Stimulated activated CD8-positive, alpha-beta memory T cell treated with anti-CD3 and anti-CD28 coated beads, Interleukin-4, amount 100 ng/mL, for 4 hours (primary cell): ENCODE measurements around the gene IL6R.
"Not testable (repeated sequence)": the region's sequence is repeated elsewhere in the genome, so short reads cannot be mapped to it uniquely, and the experiment has no call there.

Source experiments
- DNase-seq, 2 donors: peaks; one replicate each; pipeline ENCODE4 v3.0.0-alpha.2; 2020; ENCODE audit warnings: low read depth in 2 of 2, low spot score in 1 of 2

Gene IL6R

DNA sequence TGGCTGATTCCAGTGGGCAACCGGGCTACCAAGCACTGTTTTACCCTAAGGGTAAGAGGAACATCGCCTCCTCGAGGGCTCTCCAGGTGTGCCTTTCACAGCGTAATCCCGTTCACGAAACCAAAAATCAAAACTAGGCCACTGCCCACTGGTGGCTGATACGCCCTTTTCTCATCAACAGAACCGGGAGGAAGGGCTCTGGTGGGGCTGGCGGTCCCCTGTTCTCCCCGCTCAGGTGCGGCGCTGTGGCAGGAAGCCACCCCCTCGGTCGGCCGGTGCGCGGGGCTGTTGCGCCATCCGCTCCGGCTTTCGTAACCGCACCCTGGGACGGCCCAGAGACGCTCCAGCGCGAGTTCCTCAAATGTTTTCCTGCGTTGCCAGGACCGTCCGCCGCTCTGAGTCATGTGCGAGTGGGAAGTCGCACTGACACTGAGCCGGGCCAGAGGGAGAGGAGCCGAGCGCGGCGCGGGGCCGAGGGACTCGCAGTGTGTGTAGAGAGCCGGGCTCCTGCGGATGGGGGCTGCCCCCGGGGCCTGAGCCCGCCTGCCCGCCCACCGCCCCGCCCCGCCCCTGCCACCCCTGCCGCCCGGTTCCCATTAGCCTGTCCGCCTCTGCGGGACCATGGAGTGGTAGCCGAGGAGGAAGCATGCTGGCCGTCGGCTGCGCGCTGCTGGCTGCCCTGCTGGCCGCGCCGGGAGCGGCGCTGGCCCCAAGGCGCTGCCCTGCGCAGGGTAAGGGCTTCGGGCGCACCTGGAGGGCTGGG, at the start of gene IL6R:
Gene IL6R, plus strand, starts transcription at position 360 of the 763 bp plus-strand sequence. Its CDS starts 287 bp downstream, at position 647.
- peak; percentile 30 to 39 for DNase-seq

DNA sequence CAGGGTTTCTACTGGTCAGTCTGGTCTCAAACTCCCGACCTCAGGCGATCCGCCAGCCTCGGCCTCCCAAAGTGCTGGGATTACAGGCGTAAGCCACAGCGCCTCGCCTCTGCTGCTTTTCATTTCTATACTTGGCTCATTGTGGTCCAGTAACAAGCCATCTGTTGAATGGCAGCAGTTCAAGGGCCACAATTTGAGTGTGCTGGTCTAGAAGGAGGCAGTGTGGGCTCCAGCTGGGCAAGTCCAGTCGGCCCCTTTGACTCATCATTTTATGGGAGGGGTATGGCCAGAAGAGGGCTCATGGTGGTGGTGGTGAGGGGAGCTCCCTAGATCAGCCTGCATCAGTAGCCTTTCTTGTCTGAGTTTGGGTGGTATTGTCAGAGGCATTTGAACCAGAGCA, 46.6 kb upstream of the IL6R start:
- DNase-seq, result no peak

DNA sequence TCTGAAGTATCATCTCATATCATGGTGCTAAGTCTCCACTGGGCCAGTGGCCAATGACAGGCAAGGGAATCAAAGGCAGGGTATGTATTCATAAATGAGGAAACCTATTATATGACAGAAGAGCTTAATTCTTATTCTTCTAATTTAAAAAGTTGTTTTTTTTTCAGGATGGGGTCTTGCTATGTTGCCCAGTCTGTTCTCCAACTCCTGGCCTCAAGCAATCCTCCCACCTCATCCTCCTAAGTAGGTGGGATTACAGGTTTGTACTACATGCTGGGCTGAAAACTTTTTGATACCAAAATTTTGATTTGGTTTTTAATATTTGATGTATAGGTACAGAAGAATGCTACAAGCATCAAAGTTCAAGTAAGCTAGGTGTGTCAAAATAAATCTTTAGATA, 44.9 kb upstream of the IL6R start:
- DNase-seq, result no peak

DNA sequence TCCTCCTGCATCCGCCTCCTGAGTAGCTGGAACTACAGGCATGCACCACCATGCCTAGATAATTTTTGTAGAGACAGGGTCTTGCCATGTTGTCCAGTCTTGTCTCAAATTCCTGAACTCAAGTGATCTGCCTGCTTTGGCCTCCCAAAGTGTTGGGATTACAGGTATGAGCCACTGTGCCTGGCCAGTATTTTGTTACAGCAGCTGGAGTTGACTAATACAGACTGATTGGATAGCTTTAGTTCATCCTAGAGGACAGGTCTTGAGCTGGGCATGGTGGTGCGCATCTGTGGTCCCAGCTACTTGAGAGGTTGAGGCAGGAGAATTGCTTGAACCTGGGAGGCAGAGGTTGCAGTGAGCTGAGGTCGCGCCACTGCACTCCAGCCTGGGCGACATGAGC, 44.3 kb upstream of the IL6R start:
- DNase-seq, result not testable (repeated sequence)

DNA sequence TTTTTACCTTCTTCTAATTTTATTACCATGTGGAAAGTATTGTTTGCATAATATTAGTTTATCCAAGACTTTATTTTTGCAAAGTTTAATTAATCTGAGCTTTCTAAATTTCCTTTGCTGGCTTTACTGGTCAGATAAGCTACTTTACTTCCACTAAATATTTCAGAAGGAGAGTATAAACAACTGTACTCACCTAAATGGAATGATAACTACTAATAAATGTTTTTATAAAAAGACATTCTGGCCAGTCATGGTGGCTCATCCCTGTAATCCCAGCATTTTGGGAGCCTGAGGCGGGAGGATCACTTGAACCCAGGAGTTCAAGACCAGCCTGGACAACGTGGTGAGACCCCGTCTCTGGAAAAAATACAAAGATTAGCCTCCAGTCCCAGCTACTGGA, 43.8 kb upstream of the IL6R start:
- no peak for DNase-seq

DNA sequence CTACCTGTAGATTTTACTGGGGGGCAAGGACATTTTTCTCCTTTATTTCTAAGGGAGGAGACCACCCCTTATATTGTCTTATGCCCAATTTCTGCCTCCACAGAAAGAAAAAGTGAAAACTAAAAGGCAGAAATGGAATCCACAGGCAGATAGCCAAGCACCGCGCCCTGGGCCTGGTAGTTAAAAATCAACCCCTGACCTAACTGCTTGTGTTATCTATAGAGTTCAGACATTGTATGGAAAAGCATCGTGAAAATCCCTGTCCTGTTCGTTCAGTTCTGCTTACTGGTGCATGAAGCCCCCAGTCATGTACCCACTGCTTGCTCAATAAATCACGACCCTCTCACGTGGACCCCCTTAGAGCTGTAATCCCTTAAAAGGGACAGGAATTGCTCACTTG, 33.7 kb upstream of the IL6R start:
- no peak for DNase-seq

DNA sequence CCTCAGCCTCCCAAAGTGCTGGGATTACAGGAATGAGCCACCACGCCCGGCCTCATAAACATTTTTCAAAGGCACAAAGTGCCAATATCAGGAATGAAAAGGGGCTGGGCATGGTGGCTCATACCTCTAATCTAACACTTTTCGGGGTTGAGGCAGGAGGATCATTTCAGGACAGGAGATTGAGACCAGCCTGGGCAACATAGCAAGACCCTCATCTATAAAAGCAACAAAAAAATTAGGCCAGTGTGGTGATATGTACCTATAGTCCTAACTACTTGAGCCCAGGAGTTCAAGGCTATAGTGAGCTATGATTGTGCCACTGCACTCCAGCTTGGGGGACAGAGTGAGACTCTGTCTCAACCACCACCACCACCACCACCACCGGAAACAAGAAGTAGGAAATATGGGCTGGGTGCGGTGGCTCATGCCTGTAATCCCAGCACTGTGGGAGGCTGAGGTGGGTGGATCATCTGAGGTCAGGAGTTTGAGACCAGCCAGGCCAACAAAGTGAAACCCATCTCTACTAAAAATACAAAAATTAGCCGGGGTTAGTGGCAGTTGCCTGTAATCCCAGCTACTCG, 31.3 kb upstream of the IL6R start:
- not testable (repeated sequence) for DNase-seq

DNA sequence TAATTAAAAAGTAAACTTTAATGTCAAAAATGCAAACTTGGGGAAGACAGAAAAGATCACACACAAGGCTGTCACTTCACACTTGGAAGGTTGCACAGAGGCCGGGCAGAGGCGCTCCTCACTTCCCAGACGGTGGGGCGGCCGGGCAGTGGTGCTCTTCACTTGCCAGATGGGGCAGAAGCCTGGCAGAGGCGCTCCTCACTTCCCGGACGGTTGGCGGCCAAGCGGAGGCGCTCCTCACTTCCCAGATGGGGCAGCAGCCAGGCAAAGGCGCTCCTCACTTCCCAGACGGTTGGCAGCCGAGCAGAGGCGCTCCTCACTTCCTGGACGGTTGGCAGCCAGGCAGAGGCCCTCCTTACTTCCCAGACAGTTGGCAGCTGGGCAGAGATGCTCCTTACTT, 25.8 kb upstream of the IL6R start:
- no peak for DNase-seq

DNA sequence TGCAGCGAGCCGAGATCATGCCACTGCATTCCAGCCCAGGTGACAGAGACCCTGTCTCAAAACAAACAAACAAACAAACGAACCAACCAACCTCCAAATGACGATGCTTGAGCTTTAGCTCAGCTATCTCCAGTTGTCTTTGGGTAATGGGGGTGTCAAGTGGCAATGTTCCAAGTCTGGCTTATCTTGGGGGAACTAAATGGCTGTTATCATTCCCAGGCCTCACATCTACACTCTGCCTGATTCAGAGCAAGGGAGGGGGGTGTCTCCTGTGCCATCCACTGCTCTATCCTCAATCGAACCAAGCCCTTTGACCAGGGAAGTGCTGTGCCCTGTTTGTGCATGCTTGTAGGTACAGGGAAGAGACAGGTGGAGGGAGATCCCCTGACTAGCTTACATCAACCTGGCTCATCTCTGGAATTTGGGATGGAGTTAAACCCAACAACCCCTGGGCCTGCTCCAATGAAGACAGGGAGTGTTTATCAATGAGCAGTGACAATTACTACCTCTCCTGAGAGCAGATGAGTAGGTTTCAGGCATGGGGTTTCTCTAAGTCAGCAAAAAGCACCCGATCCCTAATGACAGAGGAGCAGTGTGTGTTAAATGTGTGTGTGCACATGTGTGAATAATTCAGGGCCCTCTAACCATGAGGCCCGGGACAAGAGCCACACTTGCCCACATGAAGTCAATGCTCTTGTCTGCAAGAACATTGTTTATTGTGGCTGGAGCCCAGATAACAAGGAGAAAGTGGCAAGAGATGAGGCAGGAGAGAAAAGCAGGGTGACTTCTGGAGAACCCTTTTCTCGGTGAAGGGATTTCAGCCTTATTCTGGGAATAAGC, 20.3 kb upstream of the IL6R start:
- no peak for DNase-seq

DNA sequence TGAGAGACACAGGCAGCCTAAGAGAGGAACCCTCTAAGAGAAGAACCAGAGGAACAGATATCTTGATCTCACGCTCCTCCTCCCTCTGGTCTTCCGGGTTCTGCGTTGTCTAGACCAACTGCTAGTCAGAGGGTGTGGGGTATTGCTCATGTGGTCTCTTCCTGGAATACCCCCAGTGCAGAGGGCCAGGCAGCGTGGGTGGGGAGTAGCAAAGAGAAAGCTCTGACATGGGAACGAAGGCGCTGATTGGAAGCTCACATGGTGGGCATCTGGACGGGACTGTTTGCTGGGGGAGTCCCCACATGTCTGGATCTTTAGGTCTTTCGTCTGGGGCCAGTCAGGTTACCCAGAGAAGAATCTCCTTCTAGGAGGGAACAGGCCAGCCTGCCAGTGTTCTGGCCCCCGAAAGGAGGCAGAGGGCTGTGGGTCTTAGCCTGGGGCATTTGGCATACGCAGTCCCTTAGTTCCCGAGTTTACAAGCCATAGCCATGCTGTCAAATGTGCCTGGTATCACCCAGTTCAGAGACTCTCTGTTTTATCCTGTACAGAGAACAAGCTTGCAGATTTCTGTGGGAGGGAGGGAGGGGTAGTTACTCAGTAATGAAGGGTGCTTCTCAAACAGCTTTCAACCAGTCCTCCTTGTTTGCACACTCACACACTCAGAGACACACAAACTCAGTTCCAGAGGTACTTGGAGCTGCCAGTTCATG, 18.3 kb upstream of the IL6R start:
- peak; percentile 69 to 77 for DNase-seq

DNA sequence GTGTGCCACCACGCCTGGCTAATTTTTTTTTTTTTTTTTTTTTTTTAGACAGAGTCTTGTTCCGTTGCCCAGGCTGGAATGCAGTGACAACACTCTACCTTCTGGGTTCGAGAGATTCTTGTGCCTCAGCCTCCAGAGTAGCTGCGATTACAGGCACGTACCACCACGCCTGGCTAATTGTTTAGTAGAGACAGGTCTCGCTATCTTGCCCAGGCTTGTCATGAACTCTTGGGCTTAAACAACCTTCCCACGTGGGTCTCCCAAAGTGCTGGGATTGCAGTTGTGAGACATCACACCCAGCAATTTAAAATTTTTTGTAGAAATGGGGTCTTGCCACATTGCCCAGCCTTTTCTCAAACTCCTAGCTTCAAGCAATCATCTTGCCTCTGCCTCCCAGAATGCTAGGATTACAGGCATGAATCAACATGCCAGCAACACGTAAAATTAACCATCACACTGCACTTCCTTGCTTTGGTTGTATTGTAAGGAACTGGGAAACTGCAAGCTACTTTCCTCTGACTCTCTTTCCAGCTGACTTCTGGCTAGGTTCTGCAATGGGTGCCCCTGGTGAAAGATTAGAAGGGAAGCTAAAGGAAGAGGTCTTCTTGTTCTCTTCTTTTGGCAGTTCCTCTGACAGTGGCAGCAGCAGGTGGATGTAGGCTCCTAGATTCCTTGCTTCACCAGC, 13.9 kb upstream of the IL6R start:
- no peak for DNase-seq

DNA sequence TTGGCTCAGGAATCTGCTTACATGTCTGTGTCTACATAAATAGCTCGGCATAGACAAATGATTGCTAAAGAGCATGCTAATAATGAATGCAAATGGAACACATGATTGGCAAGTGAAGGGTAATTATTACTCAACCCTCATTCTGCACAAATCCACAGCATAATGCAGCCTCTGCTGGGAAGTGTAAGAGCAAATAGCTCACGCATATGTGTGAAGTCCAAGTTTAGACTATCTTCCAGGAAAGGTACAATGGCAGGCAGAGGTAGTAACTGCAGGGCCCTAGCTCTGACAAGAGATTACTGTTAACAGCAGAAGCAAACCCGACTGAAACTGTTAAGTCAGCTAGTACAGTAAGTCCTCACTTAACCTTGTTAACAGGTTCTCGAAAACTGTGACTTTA, 7.0 kb upstream of the IL6R start:
- no peak for DNase-seq

DNA sequence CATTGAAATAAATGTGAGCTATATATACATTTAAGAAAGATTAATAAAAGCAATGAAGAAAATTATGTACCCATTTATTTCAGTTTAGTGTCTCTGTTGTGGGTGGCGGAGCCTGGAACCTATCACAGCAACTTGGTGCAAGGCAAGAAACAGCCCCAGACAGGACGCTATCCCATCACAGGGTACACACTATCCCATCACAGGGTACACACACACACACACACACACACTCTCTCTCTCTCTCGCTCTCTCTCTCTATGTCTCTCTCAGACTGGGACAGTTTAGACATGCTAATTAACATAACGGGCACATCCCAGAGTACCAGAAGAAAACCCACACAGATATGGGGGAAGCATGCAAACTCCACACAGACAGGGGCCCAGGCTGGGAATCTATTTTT, 6.5 kb upstream of the IL6R start:
- no peak for DNase-seq

DNA sequence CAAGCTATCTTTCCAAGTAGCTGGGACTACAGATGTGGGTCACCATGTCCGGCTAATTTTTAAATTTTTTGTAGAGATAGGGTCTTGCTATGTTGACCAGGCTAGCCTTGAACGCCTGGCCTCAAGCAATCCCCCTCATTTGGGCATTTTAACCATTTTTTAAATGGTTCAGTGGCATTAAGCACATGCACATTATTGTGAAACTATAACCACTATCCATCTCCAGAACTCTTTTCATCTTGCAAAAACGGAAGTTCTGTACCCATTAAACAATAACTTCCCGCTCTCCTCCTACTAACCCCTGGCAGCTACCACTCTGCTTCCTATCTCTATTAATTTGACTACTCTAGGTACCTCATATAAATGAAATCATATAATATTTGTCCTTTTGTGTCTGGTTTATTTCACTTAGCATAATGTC, 4.8 kb upstream of the IL6R start:
- no peak for DNase-seq

DNA sequence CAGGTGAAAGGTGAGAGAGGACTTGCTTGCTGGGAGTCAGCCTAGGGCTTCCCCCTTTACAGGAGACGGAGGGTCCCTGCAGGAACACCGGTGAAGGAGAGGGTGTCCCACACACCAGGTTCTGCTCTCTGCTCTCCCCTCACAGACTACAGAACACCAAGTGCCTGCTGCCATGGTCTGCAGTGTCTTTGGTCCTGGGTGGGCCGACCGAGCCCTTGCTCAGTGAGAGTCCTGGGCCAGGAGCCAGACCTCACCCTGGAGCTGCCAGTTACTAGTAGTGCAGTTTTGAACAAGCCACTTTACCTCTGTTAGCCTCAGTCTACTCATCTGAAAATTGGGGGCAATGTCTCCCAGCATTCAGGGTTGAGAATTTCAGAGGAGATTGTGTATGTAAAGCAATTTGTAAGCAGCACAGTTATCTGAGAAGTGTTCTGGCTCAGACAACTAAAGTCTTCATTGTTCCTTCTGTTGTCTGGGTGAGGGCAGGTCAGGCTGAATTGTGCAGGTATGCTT, 2.7 kb upstream of the IL6R start:
- DNase-seq, result no peak

DNA sequence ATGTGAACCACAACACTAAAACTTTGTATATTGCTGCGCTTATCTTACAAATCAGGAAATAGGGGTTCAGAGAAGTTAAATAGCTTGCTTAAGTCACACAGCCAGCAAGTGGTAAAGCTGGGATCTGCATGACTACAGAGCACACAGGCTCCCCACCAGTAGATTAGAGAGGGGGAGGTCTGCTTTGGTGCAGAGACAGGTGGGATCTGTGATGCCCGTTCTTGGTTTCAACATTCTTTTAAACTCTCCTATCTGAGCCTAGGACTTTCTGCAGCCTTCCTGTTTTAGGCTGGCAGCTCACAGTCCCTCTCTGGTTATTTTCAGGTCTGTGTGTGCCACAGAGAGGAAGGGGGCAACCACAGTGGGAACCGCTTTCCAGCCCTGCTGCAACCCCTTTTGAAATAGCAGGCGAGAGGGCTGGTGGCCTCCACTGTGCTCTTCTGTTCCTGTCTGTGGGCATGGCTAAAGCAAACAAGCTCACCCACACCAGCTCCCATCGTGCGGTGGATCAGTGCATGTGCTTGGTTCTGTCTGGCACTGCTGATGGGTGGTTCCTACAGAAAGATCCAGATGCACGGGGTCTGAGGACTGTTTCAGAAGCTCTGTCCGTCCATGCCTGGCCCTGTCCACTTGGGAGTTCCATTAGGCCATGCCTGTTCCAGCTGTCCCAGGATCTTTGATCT, 1.7 kb upstream of the IL6R start:
- no peak for DNase-seq

DNA sequence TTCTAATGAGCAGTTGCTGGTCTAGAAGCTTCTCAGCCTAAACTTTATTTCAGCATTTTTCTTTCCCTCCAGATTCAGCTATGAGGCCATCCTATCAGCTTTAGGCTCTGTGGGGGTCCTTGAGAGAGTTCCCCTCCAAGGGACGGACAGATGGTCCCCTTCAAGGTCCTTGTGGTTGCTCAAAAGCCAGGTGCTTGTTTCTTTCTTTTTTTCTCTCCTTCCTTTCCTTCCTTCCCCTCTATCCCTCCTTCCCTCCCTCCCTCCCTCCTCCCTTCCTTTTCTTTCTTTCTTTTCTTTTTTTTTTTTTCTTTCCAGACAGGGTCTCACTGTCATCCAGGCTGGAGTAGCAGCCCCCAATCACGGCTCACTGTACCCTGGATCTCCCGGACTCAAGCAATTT, 1.2 kb upstream of the IL6R start:
- no peak for DNase-seq

DNA sequence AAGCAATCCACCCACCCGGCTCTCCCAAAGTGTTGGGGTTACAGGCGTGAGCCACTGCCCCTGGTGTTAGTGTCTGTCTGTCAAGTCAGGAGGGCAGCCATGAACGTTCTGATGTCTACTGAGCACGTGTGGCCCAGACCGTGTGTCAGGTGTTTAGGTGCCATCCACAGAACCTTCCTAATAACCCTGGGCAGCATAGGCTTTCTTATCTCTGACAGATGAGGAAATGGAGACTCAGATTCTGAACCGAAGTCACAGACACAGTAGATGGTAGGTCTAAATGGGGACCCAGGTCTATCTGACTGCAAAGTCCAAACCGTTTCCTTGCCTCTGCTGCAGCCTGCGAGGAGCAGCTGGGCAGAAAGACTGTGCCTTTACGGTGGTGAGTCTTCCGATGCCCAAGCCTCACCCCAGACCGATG, 622 bp upstream of the IL6R start:
- no peak for DNase-seq

DNA sequence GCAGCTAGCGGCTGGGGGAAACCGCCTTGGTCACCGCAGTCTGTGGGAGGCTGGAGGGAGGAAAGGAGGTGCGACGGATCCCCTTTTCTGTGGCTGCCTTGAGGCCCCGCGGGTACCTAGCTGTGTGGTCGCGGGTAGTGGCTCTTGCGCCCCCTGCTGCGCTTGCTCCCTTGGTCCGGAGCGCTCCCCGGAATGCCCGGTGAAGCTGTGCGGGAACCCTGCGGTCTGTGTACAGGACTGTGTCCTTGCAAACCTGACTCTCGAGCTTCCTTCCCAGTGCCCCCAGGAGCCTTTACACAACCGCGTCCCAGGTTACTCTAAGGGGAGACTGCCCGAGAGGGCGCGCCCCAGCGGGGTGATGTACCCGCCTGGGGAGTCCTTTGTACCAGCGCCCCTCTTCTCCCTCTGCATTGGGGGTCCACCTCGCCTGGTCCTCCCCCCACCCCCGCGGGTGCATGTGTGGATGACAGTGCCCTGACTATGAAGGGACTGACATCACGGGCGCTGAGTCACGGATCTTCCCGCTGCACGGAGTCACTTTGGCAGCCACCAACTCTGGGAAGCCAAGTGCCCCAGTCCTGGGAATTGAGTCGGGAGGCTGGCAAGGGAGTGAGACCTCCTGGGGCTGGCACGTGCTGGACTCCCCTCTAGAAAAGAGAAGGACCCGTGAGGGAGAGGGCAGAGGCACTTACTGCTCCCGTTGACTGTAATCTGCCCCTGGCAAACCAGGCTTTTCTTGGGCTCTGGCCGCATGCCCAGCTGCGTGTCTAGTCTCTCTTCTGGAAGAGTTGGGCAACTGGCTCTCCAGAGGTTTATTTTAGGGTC, 816 bp downstream of the IL6R start:
- DNase-seq, result peak; percentile 47 to 66
